Caco-2 (cell line): ENCODE data around the gene FLT4. TPM values are rescaled to one million over a fixed set of nuclear protein-coding genes. Genes with fewer than 3 reads are reported as not detected.

ENCODE experiments used
- BruUV-seq: library from RNA; stranded (reverse); fragments of 400-500 nt; replicated peaks from 2 replicates; lab custom pipeline; 2021; lab: Mats Ljungman, UMichigan
- CTCF ChIA-PET: fragments of 300-600 bp; sonication (Branson Sonifier 250); formaldehyde crosslinking; loops from one replicate; lab custom pipeline; 2022; ENCODE audit warnings: antibody characterized with exemption; lab: Charles Lee
- POLR2A ChIA-PET: fragments of 300-600 bp; sonication (Branson Sonifier 250); formaldehyde crosslinking; loops from one replicate; lab custom pipeline; 2022; ENCODE audit warnings: antibody characterized with exemption; lab: Charles Lee
- DNase-seq, 2 experiments: peaks; one replicate each; pipeline versions ENCODE4 v3.0.0 to v3.0.0-alpha.2; 2020 to 2022
- H3K27me3 ChIP-seq: replicated peaks from 2 replicates; pipeline ENCODE4 v1.6.0; 2011; ENCODE audit warnings: low read length; ENCODE audit not compliant: control insufficient read depth, insufficient read depth
- H3K36me3 ChIP-seq: 2 replicates; pipeline ENCODE4 v1.5.1; 2011; ENCODE audit warnings: low read length; ENCODE audit not compliant: control insufficient read depth, insufficient read depth
- H3K4me1 ChIP-seq: fragments of 250-450 bp; sonication (Bioruptor Pico); 2 replicates; pipeline ENCODE4 v1.5.1; 2020; ENCODE audit warnings: mild to moderate bottlenecking
- H3K4me3 ChIP-seq: 2 replicates; pipeline ENCODE4 v1.5.1; 2011; ENCODE audit warnings: low read depth, mild to moderate bottlenecking, control low read depth, low read length
- H3K9me3 ChIP-seq: fragments of 250-450 bp; sonication (Bioruptor Pico); 2 replicates; pipeline ENCODE4 v1.5.1; 2020; ENCODE audit warnings: mild to moderate bottlenecking, moderate library complexity
- H3K27ac Mint-ChIP-seq: one replicate; pipeline ENCODE4 v1.8.0; 2022; ENCODE audit warnings: mixed read lengths; ENCODE audit not compliant: unreplicated experiment
- H3K27me3 Mint-ChIP-seq: one replicate; pipeline ENCODE4 v1.8.0; 2022; ENCODE audit warnings: mixed read lengths; ENCODE audit not compliant: insufficient read depth, unreplicated experiment
- H3K36me3 Mint-ChIP-seq: one replicate; pipeline ENCODE4 v1.8.0; 2022; ENCODE audit warnings: mild to moderate bottlenecking, mixed read lengths; ENCODE audit not compliant: insufficient read depth, unreplicated experiment
- H3K4me1 Mint-ChIP-seq: one replicate; pipeline ENCODE4 v1.8.0; 2022; ENCODE audit warnings: low read depth, mixed read lengths; ENCODE audit not compliant: unreplicated experiment
- H3K4me3 Mint-ChIP-seq: one replicate; pipeline ENCODE4 v1.8.0; 2022; ENCODE audit warnings: mild to moderate bottlenecking, moderate library complexity, mixed read lengths; ENCODE audit not compliant: unreplicated experiment
- H3K9me3 Mint-ChIP-seq: one replicate; pipeline ENCODE4 v1.8.0; 2022; ENCODE audit warnings: mixed read lengths; ENCODE audit not compliant: unreplicated experiment
- CTCF ChIP-seq, 2 experiments: fragments of 200-600 bp in 1 of 2; IDR thresholded peaks; 1 replicate in 1 of 2; 2 replicates in 1 of 2; pipeline versions ENCODE4 v1.5.1 to v1.8.0; 2011 to 2022; ENCODE audit warnings: antibody characterized with exemption in 1 of 2, control low read depth in 1 of 2, inconsistent platforms in 1 of 2, low read depth in 1 of 2, low read length in 1 of 2, mild to moderate bottlenecking in 1 of 2, moderate library complexity in 1 of 2; ENCODE audit not compliant: insufficient read depth in 1 of 2, severe bottlenecking in 1 of 2, unreplicated experiment in 1 of 2
- intact Hi-C: fragments of 100-400 bp; cut with micrococcal nuclease; formaldehyde crosslinking; loops from one replicate; pipeline ENCODE4 v1.10.0; 2022; ENCODE audit not compliant: unreplicated experiment
- total RNA-seq: library from RNA; stranded (reverse); gene quantifications from 2 replicates; pipeline ENCODE4 v1.2.3, GENCODE V29; 2022

The FLT4 gene
- total RNA-seq, 1 experiment from 2014 or later: not detected

DNA sequence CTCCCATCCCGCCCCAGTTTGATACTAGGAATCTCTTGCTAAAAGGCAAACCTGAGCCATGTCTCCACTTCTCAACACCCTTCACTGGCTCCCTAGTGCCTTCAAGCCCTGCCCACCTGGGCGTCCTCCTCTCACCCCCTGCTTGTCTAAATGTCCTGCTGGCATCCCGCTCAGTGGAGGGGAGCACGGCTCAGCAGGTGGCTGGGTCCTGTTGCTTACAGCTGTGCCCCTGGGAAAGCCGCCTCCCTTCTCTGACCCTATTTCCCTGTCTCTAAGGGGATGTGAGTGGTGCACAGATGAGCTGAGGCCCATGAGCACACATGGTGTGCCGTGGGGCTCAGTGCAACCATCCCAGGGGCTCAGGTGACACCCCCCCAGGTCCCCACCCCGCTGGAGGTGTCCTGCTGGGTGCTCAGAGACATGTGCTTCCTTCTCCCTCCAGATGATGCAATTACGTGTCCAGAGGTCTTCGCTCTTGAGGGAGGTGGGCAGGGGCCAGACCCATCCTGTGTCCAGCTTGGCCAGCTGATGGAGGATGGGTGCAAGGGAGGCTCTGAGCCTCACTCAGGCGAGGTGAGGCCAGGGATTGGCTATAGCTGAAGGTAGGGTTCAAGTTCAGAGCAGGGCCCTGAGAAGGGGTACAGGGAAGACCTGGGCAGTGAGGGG is 24.1 kb downstream of the FLT4 start:
- Histone ChIP-seq H3K4me3 (no peak overlapping the region), H3K27me3 (no peaks in the 10 kb centered on the region), H3K9me3 (no peaks in the 10 kb centered on the region), H3K36me3 (no peaks in the 10 kb centered on the region), H3K4me1 (no peaks in the 10 kb centered on the region)
- no peaks in the 10 kb centered on the region for H3K4me1 Mint-ChIP-seq
- no peaks in the 10 kb centered on the region for H3K36me3 Mint-ChIP-seq
- no peak overlapping the region for H3K4me3 Mint-ChIP-seq
- CTCF ChIA-PET: no interaction called here
- intact Hi-C loops: no loop called here
- peaks cover 6% of the 10 kb centered on the region for H3K27me3 Mint-ChIP-seq
- BruUV-seq: no TSS peak
- no peak for TF ChIP-seq CTCF (IDR thresholded peaks at IDR 0.05; ENCODE audit: insufficient read depth in 1 of 2, low read depth in 1 of 2, low read length in 1 of 2, severe bottlenecking in 1 of 2, unreplicated experiment in 1 of 2)
- H3K9me3 Mint-ChIP-seq: no peaks in the 10 kb centered on the region
- no peak overlapping the region for H3K27ac Mint-ChIP-seq
- POLR2A ChIA-PET: interaction anchor here (0.6 kb wide), 1 partner anchor 12 kb away, joined by 3 read pairs; no protein-coding TSS in a partner anchor
- no peak for DNase-seq

DNA sequence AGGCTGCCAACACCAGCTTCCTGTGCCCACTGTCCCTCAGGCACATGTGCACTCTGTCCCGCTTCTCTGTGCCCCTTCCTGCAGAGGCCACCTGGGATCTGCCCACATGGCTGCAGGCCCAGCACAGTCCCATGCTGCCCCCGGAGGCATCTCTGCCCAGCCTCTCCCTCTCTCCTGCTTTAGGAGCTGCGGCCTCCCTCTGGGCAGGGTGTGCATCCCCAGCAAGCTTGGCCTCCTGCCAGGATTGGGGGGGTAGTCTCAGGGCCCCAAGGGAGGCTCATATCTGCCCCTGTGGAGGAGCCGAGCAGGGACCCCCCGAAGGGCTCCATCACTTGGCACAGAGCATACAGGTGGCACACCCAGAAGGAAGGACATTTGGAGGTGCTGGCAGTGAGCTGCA is 24.8 kb downstream of the FLT4 start:
- no peaks in the 10 kb centered on the region for H3K36me3 Mint-ChIP-seq
- no peaks in the 10 kb centered on the region for H3K9me3 ChIP-seq
- H3K27ac Mint-ChIP-seq: no peak overlapping the region
- no peaks in the 10 kb centered on the region for H3K36me3 ChIP-seq
- H3K9me3 Mint-ChIP-seq: no peaks in the 10 kb centered on the region
- no peak for DNase-seq
- no TSS peak for BruUV-seq
- ChIA-PET CTCF (no interaction called here), POLR2A (interaction anchor here (0.6 kb wide), 1 partner anchor 11 kb away, joined by 3 read pairs; no protein-coding TSS in a partner anchor)
- H3K27me3 ChIP-seq: no peaks in the 10 kb centered on the region
- peaks cover 6% of the 10 kb centered on the region for H3K27me3 Mint-ChIP-seq
- TF ChIP-seq CTCF (IDR thresholded peaks at IDR 0.05; ENCODE audit: insufficient read depth in 1 of 2, low read depth in 1 of 2, low read length in 1 of 2, severe bottlenecking in 1 of 2, unreplicated experiment in 1 of 2): no peak
- intact Hi-C loops: no loop called here
- H3K4me1 Mint-ChIP-seq: no peaks in the 10 kb centered on the region
- H3K4me3 ChIP-seq: no peak overlapping the region
- H3K4me1 ChIP-seq: no peaks in the 10 kb centered on the region
- no peak overlapping the region for H3K4me3 Mint-ChIP-seq

DNA sequence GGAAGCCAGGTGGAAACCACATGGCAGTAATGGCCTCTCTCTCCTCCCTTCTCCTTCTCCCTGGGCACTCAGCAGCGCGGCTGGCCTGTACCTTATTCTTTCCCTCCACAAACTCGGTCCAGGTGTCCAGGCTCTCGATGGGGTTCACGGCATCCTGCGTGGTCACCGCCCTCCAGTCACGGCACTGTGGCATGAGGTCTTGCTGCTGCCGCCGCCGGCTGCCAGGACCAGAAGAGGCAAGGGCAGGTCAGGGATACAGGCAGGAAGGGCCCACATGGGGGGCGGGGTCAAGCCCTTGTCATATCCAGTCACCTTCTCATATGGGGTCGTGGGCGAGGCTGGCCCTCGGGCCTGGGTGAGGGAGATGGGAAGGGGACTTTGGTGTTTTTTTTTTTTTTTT is 25.6 kb downstream of the FLT4 start:
- Histone ChIP-seq H3K4me1 (no peaks in the 10 kb centered on the region), H3K4me3 (no peak overlapping the region), H3K9me3 (no peaks in the 10 kb centered on the region), H3K36me3 (no peaks in the 10 kb centered on the region), H3K27me3 (no peaks in the 10 kb centered on the region)
- no peak overlapping the region for H3K4me3 Mint-ChIP-seq
- no peak for TF ChIP-seq CTCF (IDR thresholded peaks at IDR 0.05; ENCODE audit: insufficient read depth in 1 of 2, low read depth in 1 of 2, low read length in 1 of 2, severe bottlenecking in 1 of 2, unreplicated experiment in 1 of 2)
- H3K27me3 Mint-ChIP-seq: peaks cover 6% of the 10 kb centered on the region
- no peaks in the 10 kb centered on the region for H3K9me3 Mint-ChIP-seq
- DNase-seq: no peak
- POLR2A ChIA-PET: no interaction called here
- intact Hi-C loops: no loop called here
- H3K4me1 Mint-ChIP-seq: no peaks in the 10 kb centered on the region
- no peak overlapping the region for H3K27ac Mint-ChIP-seq
- H3K36me3 Mint-ChIP-seq: no peaks in the 10 kb centered on the region
- CTCF ChIA-PET: no interaction called here
- BruUV-seq: no TSS peak
